ENCODE results near the gene FAM9C.
"Not testable (repeated sequence)": the region's sequence is repeated elsewhere in the genome, so short reads cannot be mapped to it uniquely, and the experiment has no call there.

Gene FAM9C

GRCh38 chrX:13043138-13043537, 1.3 kb downstream of the FAM9C start:
- DNase-seq (ENCODE audit: low read depth), result no peak

- no peak for DNase-seq (ENCODE audit: low read depth)
These were observed 7.5 kb downstream of the FAM9C start for GRCh38 chrX:13036896-13037295.

DNA sequence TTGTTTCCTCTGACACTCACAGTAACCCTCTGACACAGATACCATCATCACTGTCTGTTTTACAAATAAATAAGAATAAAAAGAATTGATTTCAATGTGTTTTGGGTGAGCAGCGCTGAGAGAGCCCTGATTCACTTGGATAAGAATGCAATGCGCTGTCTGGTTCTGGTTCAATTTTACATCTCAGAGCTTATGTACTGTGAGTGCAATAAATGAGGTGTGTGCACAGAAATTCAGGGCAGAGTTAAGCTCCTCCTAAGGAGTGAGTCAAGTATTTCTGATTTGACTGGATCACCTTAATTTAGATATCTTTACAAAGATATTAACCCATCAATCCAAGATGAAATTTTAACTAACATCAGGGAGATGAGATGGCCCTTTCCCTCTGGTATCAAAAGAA, 11.2 kb downstream of the FAM9C start:
- no peak for DNase-seq (ENCODE audit: low read depth)

DNA sequence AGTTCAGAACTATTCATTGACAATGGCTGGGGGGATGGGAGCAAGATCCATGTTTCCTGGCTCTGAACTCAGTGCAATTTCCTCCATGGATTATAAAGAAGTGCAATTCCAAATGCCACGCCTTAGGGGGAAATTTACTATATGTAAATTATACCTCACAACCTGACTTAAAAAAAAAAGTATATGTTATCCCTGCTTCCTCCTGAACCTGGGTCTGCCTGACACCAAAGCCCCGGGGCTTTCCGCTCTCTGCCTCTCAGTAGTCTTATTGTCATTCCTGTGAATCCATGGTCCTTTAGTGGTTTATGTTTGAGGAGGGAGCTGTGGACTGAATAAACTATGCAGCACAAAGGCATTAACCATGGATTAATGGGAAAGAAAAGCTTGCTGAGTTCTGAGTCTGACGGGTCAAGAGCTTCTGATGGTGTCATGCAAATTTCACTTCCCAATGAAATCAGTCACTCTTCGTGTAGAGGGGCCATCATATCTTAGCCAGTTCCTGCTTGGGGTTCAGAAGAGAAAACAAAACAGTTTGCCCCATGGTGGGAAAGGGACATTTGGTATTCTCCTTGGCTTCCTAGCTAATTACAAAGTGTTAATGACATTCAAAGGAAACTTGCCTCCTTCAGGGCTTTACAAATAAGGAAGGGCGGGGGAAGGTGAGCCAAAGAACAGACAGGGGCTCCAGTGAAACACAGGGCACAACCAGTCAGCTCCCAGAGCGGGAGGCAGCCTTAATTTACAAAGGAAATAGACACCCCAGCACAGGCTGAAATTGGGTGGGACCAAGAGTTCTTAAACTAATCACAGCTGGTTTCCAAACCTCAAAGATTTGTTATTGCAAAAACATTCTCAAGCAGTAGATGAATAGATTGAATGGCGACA, 14.3 kb downstream of the FAM9C start:
- no peak for DNase-seq (ENCODE audit: low read depth)

DNA sequence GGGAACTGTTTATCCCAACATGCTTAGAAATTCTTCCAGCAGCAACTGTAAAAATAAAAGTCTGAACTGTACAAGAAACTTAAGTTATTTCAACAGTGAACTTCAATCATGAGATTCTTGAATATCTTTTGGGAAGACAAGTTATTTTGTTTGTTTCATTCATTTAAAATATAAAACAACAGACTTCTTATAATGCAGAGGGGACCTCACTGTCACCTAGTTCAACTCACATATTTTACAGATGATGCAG, 14.9 kb downstream of the FAM9C start:
- no peak for DNase-seq (ENCODE audit: low read depth)

DNA sequence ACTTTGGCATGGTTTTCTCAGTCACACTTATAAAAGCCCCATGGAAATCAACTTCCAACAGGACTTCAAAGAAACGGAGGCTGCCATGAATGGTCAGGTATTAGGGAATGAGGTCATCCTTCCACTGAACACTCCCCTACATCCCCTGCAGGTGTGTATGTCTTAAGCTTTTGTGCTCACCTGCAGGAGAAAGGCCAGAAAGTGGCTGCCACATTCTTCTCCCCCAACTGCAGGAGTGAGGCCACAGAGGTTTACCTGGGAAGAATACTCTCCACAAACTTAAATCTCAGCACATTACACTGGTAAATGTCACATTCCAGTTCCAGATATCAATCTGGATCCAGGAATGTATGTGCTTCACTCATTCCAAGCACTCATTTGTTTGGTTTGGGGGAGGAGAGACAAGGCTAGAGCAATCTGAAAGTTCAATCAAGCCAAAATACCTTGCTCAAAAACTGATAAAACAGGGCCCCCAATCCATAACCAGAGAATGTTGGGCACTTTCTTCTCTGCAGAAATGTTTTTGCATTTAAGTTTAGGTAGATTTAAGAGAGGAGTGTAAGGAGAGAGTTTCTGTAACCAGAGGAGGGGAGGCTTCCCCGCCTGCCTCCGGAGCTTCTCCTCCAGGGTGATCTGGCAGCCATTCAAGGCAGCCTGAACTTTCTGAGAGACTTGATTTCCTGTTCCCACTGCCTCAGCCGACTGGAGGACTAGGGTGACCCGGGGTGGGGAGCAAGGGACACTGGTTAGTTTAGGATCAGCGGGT, 15.4 kb downstream of the FAM9C start:
- peak; percentile 12 for DNase-seq (ENCODE audit: low read depth)

- no peak for DNase-seq (ENCODE audit: low read depth)
These were observed 17.4 kb downstream of the FAM9C start for GRCh38 chrX:13026877-13027652.

- DNase-seq (ENCODE audit: low read depth), result no peak
These were observed 19.4 kb downstream of the FAM9C start for GRCh38 chrX:13024986-13025385.

GRCh38 chrX:13023979-13024378, 20.4 kb downstream of the FAM9C start:
- DNase-seq (ENCODE audit: low read depth), result no peak

GRCh38 chrX:13023567-13023966, 20.9 kb downstream of the FAM9C start:
- no peak for DNase-seq (ENCODE audit: low read depth)

DNA sequence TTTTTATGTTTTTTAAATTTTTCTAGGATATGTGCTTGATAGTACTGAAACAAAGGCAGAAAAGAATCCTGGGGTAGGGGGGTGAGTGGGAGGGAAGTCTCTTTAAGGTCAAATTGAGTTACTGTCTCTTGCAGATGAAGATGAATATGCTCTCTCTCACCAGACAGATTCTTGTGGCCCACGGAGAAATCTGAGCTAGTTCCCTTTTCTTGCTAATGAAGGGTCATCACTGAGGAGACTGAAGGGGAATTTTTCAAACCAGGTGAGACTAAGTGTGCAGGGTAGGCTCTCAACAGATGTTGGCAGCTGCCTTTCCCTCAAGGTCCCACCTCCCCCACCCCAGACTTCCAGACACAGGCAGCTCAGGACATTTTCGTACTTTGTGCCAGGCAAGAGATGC, 21.5 kb downstream of the FAM9C start:
- DNase-seq (ENCODE audit: low read depth), result no peak

GRCh38 chrX:13016731-13017130, 27.7 kb downstream of the FAM9C start:
- DNase-seq (ENCODE audit: low read depth), result not testable (repeated sequence)

- no peak for DNase-seq (ENCODE audit: low read depth)
These were observed 28.7 kb downstream of the FAM9C start for GRCh38 chrX:13015536-13016236.

GRCh38 chrX:13014111-13015096, 30.0 kb downstream of the FAM9C start:
- no peak for DNase-seq (ENCODE audit: low read depth)

GRCh38 chrX:13013363-13014110, 30.9 kb downstream of the FAM9C start:
- DNase-seq (ENCODE audit: low read depth), result no peak

DNA sequence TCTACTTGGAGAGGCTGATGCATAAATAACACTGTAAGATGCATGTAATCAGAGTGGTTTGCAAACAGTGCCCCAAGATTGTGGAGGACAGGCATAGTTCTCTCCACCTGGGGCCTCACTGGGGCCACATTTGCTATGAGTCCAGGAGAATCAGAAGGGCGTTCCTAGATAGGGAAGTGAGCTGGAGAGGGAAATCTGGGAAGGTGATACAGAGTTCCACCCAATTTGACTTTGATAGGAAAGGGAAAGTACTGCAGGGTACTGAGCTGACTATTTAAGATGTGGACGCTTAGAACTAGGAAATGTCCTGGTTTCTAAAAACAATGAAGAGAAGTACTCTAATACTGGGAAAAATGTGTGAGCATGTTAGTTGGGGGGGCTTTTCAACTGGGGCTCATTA, 33.9 kb downstream of the FAM9C start:
- DNase-seq (ENCODE audit: low read depth), result no peak

GRCh38 chrX:13009844-13010243, 34.6 kb downstream of the FAM9C start:
- DNase-seq (ENCODE audit: low read depth), result no peak

DNA sequence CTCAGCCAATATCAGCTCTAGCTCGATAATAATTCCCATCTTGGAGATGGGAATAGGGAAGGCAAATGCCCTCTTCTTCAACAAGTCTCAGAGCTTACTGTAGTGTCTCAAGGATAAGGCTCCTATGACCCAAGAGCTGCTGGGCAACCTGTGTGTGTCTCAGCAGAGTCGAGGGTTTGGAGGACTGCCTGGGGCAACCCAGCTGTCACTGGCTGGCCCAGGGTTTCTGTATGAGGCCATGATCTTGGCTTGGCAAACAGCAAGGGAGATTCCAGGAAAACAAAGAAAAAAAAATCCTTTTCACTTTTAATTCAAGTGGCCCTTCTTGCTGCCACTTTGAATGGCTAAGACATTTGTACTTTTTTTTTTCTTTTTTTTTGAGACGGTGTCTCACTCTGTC, 35.1 kb downstream of the FAM9C start:
- no peak for DNase-seq (ENCODE audit: low read depth)

GRCh38 chrX:13008851-13009250, 35.6 kb downstream of the FAM9C start:
- DNase-seq (ENCODE audit: low read depth), result no peak

GRCh38 chrX:13008189-13008533, 36.3 kb downstream of the FAM9C start:
- DNase-seq (ENCODE audit: low read depth), result no peak

Data from T follicular helper cell (primary cell).